SJSA1 (cell line): ENCODE data around the gene GPD2. TPM values are rescaled to one million over a fixed set of nuclear protein-coding genes. Genes with fewer than 3 reads are reported as not detected.

ENCODE experiments used
- DNase-seq, 2 experiments: peaks; one replicate each; pipeline ENCODE4 v3.0.0-alpha.2; 2015 to 2020; ENCODE audit warnings: low spot score in 2 of 2, low read depth in 1 of 2
- H3K27ac ChIP-seq: fragments of 250-450 bp; sonication (Bioruptor Pico); 2 replicates; pipeline ENCODE4 v1.5.1; 2020; ENCODE audit warnings: mild to moderate bottlenecking, moderate library complexity
- H3K27me3 ChIP-seq: fragments of 250-450 bp; sonication (Bioruptor Pico); replicated peaks from 2 replicates; pipeline ENCODE4 v1.5.1; 2020; ENCODE audit warnings: mild to moderate bottlenecking, moderate library complexity
- H3K36me3 ChIP-seq: fragments of 250-450 bp; sonication (Bioruptor Pico); 2 replicates; pipeline ENCODE4 v1.5.1; 2020; ENCODE audit warnings: mild to moderate bottlenecking
- H3K4me1 ChIP-seq: fragments of 250-450 bp; sonication (Bioruptor Pico); replicated peaks from 2 replicates; pipeline ENCODE4 v1.6.1; 2021; ENCODE audit warnings: mild to moderate bottlenecking
- H3K4me3 ChIP-seq: fragments of 250-450 bp; sonication (Bioruptor Pico); 2 replicates; pipeline ENCODE4 v1.5.1; 2020; ENCODE audit warnings: mild to moderate bottlenecking
- H3K9me3 ChIP-seq: fragments of 250-450 bp; sonication (Bioruptor Pico); replicated peaks from 2 replicates; pipeline ENCODE4 v1.5.1; 2020; ENCODE audit warnings: mild to moderate bottlenecking
- total RNA-seq: library from RNA; depleted of rRNA; stranded (reverse); fragments of >200 nt; shearing (Covaris generic); gene quantifications from 2 replicates; pipeline ENCODE4 v1.2.3, GENCODE V29; 2014

GPD2 gene
- total RNA-seq, 1 experiment from 2014 or later, result 218 TPM

- peak in 1 of 2 experiments; percentile 39 for DNase-seq
- Histone ChIP-seq H3K9me3 (no peaks in the 10 kb centered on the region), H3K36me3 (peaks cover 10% of the 10 kb centered on the region), H3K27ac (no peak overlapping the region), H3K4me1 (peaks cover 43% of the 10 kb centered on the region), H3K4me3 (no peak overlapping the region), H3K27me3 (no peaks in the 10 kb centered on the region)
Measured at GRCh38 chr2:156473445-156473844, 37.3 kb downstream of the GPD2 start.

DNA sequence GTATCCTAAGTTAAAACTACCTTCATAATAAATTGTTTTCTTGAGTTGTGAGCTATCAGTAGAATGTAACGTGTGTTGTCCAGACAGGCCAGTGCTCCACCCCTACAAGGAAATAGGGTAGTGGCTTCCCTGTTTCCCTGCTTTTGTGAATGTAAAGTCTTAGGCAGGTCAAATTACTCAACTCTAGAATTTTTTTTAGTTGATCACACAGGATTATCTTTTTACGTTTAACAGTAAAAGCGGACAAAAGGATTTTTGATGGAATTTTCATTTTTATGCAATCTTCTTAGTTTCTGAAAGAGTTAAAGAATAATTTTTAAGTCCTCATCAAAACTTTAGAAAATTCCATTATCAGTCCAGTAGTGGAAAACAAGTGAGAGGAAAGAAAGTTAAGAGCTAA, 38.2 kb downstream of the GPD2 start:
- Histone ChIP-seq H3K36me3 (peaks cover 12% of the 10 kb centered on the region), H3K4me1 (peaks cover 43% of the 10 kb centered on the region)

GRCh38 chr2:156476021-156476849, 40.1 kb downstream of the GPD2 start:
- Histone ChIP-seq H3K36me3 (peaks cover 17% of the 10 kb centered on the region), H3K4me3 (no peak overlapping the region)

More for the DNA sequence above, 38.2 kb downstream of the GPD2 start:
- H3K4me3 ChIP-seq, result no peak overlapping the region
- no peaks in the 10 kb centered on the region for H3K9me3 ChIP-seq
- H3K27ac ChIP-seq, result no peak overlapping the region
- DNase-seq, result no peak
- no peaks in the 10 kb centered on the region for H3K27me3 ChIP-seq

DNA sequence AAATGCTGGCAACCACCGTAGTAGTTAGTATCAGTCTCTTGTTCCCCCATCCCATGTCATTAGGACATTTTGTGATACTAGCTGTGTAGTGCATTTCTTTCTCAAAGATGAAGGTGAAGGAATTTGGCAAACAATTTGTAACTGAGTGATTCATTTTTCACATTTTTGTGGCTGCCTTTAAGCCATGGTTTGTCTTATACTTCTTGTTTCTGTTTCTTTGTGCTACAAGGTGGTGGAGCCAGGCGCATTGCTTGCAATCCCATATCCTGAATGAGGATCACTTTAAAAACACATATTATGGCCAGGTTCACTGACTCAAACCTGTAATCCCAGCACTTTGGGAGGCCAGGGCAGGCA, 40.6 kb downstream of the GPD2 start:
- no peaks in the 10 kb centered on the region for H3K27me3 ChIP-seq
- peaks cover 17% of the 10 kb centered on the region for H3K36me3 ChIP-seq
- no peaks in the 10 kb centered on the region for H3K9me3 ChIP-seq
- H3K4me3 ChIP-seq, result no peak overlapping the region
- peaks cover 54% of the 10 kb centered on the region for H3K4me1 ChIP-seq
- peak overlapping the region; percentile 75 for H3K27ac ChIP-seq
- peak; percentile 73 to 87 for DNase-seq

More at GRCh38 chr2:156476021-156476849, 40.1 kb downstream of the GPD2 start:
- Histone ChIP-seq H3K4me1 (peaks cover 48% of the 10 kb centered on the region), H3K27ac (peak overlapping the region; percentile 75), H3K9me3 (no peaks in the 10 kb centered on the region), H3K27me3 (no peaks in the 10 kb centered on the region)
- DNase-seq, result no peak

GRCh38 chr2:156480376-156480775, 44.2 kb downstream of the GPD2 start:
- no peaks in the 10 kb centered on the region for H3K27me3 ChIP-seq
- peaks cover 17% of the 10 kb centered on the region for H3K36me3 ChIP-seq
- no peaks in the 10 kb centered on the region for H3K9me3 ChIP-seq
- no peak for DNase-seq
- no peak overlapping the region for H3K4me3 ChIP-seq
- H3K4me1 ChIP-seq, result peaks cover 53% of the 10 kb centered on the region
- H3K27ac ChIP-seq, result no peak overlapping the region

DNA sequence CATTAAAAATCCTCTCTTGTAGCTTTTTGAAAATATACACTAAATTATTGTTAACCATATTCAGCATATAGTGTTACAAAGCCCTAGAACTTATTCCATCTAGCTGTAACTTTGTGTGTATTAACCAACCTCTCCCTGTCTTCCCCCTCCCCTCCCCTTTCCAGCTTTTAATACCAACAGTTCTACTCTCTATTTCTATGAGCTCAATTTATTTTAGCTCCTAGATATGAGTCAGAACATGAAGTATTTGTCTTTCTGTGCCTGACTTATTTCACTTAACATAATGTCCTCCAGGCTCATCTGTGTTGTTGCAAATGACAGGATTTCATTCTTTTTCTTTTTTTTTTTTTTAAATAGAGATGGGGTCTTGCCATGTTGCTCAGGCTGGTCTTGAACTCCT, 45.1 kb downstream of the GPD2 start:
- H3K4me3 ChIP-seq, result no peak overlapping the region
- H3K27ac ChIP-seq, result no peak overlapping the region
- H3K27me3 ChIP-seq, result no peaks in the 10 kb centered on the region
- H3K4me1 ChIP-seq, result peaks cover 44% of the 10 kb centered on the region
- peaks cover 15% of the 10 kb centered on the region for H3K36me3 ChIP-seq
- DNase-seq, result no peak
- H3K9me3 ChIP-seq, result no peaks in the 10 kb centered on the region

- H3K27ac ChIP-seq, result no peak overlapping the region
- H3K36me3 ChIP-seq, result peaks cover 7% of the 10 kb centered on the region; the same call in 1 of the 2 replicates
- peaks cover 29% of the 10 kb centered on the region for H3K4me1 ChIP-seq
- no peak overlapping the region for H3K4me3 ChIP-seq
- H3K27me3 ChIP-seq, result no peaks in the 10 kb centered on the region
- H3K9me3 ChIP-seq, result no peaks in the 10 kb centered on the region
- DNase-seq, result peak in 1 of 2 experiments; percentile 65
Measured at GRCh38 chr2:156483741-156484173, 47.6 kb downstream of the GPD2 start.

DNA sequence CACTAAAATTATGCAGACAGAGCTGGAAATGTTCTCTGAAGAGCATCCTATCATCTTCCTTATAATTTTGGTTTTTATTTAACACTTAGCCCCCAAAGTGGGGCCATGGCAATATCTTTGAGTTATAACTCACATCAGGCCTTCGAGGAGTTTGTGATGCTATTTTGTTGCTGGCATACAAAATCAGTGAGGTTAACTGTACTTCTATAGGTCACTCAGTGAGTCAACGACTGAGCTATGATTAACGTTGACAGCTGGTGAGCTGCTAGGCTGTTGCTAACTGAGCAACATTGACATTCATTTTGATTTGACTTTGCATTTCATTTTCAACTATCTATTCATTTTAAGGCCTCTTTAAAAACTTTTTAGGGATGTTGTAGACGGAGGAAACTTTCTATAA, 50.0 kb downstream of the GPD2 start:
- no peaks in the 10 kb centered on the region; the same call in 1 of the 2 replicates for H3K36me3 ChIP-seq
- H3K9me3 ChIP-seq, result no peaks in the 10 kb centered on the region
- peaks cover 26% of the 10 kb centered on the region for H3K4me1 ChIP-seq
- no peak for DNase-seq
- no peak overlapping the region for H3K27ac ChIP-seq
- H3K4me3 ChIP-seq, result no peak overlapping the region
- no peaks in the 10 kb centered on the region for H3K27me3 ChIP-seq

DNA sequence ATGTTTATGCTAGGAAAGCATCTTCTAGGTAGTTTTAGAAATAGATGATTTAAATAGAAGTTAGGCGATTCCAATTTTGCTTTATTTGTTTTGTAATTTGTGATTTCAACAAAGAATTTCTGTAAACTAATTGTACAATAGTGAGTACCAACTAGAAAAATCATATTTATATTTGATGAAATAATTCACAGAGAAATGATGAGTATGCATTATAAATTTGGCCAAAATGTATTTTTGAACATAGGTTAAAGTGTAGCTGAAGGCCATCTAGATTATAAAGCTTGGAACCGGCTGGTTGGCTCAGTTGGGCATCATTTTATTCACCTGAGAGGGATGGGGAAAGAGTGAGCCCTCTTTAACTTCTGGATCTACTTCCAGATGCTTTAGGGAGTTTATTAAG, 50.4 kb downstream of the GPD2 start:
- Histone ChIP-seq H3K27ac (no peak overlapping the region), H3K4me3 (no peak overlapping the region), H3K36me3 (no peaks in the 10 kb centered on the region; the same call in 1 of the 2 replicates), H3K27me3 (no peaks in the 10 kb centered on the region), H3K9me3 (no peaks in the 10 kb centered on the region), H3K4me1 (peaks cover 21% of the 10 kb centered on the region)
- no peak for DNase-seq

GRCh38 chr2:156489195-156489594, 53.0 kb downstream of the GPD2 start:
- Histone ChIP-seq H3K27ac (no peak overlapping the region), H3K4me3 (no peak overlapping the region), H3K4me1 (peaks cover 8% of the 10 kb centered on the region), H3K36me3 (no peaks in the 10 kb centered on the region; the same call in 1 of the 2 replicates), H3K27me3 (no peaks in the 10 kb centered on the region), H3K9me3 (no peaks in the 10 kb centered on the region)
- DNase-seq, result no peak

DNA sequence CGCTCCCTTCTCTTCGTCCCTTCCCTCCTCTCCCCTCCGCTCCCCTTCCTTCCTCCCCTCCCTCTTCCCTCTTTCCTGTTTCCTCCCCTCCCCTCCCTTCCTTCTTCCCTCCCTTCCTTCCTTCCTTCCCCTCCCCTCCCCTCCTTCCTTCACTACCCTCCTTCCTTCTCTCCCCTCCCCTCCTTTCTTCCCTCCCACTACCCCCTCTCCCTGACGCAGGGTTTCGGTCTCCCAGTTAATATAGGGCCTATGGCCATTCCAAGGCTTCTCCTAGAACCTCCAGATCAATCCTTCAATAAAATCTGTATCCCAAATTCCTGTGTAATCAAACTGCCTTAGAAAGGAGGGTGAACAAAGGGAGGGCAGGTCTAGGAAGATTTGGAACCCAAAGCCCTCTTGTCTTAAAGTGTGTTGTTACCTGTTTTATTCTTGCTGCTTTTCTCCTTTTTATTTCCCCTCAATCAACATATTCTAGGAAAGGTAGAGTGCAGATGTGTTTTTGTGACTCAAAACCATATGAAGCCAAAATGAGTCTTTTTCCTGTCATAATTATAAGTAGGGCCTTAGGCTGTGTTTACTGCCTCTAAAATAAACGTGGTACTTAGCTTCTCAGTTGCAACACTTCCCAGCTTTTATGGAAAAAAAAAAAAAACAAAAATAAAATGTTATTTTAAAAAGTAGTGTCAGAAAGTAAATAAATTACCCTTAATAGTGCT, 53.7 kb downstream of the GPD2 start:
- no peaks in the 10 kb centered on the region for H3K27me3 ChIP-seq
- H3K4me3 ChIP-seq, result no peak overlapping the region
- peaks cover under 1% of the 10 kb centered on the region for H3K4me1 ChIP-seq
- H3K27ac ChIP-seq, result no peak overlapping the region
- H3K36me3 ChIP-seq, result no peaks in the 10 kb centered on the region; the same call in 1 of the 2 replicates
- DNase-seq, result no peak
- H3K9me3 ChIP-seq, result no peaks in the 10 kb centered on the region

GRCh38 chr2:156490466-156490840, 54.3 kb downstream of the GPD2 start:
- Histone ChIP-seq H3K27ac (no peak overlapping the region), H3K27me3 (no peaks in the 10 kb centered on the region), H3K9me3 (no peaks in the 10 kb centered on the region), H3K36me3 (no peaks in the 10 kb centered on the region), H3K4me3 (no peak overlapping the region), H3K4me1 (no peaks in the 10 kb centered on the region)
- DNase-seq, result no peak

GRCh38 chr2:156491176-156491575, 55.0 kb downstream of the GPD2 start:
- H3K4me3 ChIP-seq, result no peak overlapping the region
- no peak for DNase-seq
- no peaks in the 10 kb centered on the region for H3K9me3 ChIP-seq
- no peaks in the 10 kb centered on the region for H3K4me1 ChIP-seq
- H3K27ac ChIP-seq, result no peak overlapping the region
- no peaks in the 10 kb centered on the region for H3K36me3 ChIP-seq
- no peaks in the 10 kb centered on the region for H3K27me3 ChIP-seq

GRCh38 chr2:156492979-156493378, 56.8 kb downstream of the GPD2 start:
- Histone ChIP-seq H3K4me1 (no peaks in the 10 kb centered on the region), H3K27ac (no peak overlapping the region), H3K4me3 (no peak overlapping the region), H3K36me3 (no peaks in the 10 kb centered on the region; the same call in 1 of the 2 replicates), H3K9me3 (no peaks in the 10 kb centered on the region), H3K27me3 (no peaks in the 10 kb centered on the region)
- DNase-seq, result no peak
